Erythroblast (primary cell): Measurements from ENCODE around the gene ENDOU.

Experiments
- GATA1 ChIP-seq: IDR thresholded peaks from 2 replicates; pipeline ENCODE4 v1.6.1; 2011; ENCODE audit warnings: low read depth, mild to moderate bottlenecking, control low read depth, low read length, moderate library complexity
- POLR2A ChIP-seq: IDR thresholded peaks from 2 replicates; pipeline ENCODE4 v1.6.1; 2011; ENCODE audit warnings: mild to moderate bottlenecking, low read length

GRCh38 chr12:47758834-47759690 lies 33.8 kb upstream of the ENDOU start, which contains the start of gene RAPGEF3:
- TF ChIP-seq POLR2A (no peak), GATA1 (no peak)
